Suppressor macrophage treated with lipopolysaccharide for 4 hours (primary cell): ENCODE results near the gene ZBED1.
"Not testable (repeated sequence)": the region's sequence is repeated elsewhere in the genome, so short reads cannot be mapped to it uniquely, and the experiment has no call there.

ENCODE experiments used
- DNase-seq: peaks from one replicate; pipeline ENCODE4 v3.0.0-alpha.2; 2020

ZBED1 gene

GRCh38 chrX:2471641-2472040, 29.1 kb downstream of the ZBED1 start:
- DNase-seq = no peak

- DNase-seq = not testable (repeated sequence)
Measured at GRCh38 chrX:2471126-2471525, 29.6 kb downstream of the ZBED1 start.

- DNase-seq = not testable (repeated sequence)
Measured at GRCh38 chrX:2469852-2470251, 30.9 kb downstream of the ZBED1 start.

GRCh38 chrX:2469196-2469685, 31.5 kb downstream of the ZBED1 start:
- DNase-seq = no peak

- DNase-seq = no peak
Measured at GRCh38 chrX:2468261-2469195, 32.2 kb downstream of the ZBED1 start.

- no peak for DNase-seq
Measured at GRCh38 chrX:2466876-2467656, 33.7 kb downstream of the ZBED1 start.

- no peak for DNase-seq
Measured at GRCh38 chrX:2464677-2465166, 36.1 kb downstream of the ZBED1 start.

- no peak for DNase-seq
Measured at GRCh38 chrX:2463973-2464676, 36.7 kb downstream of the ZBED1 start.

GRCh38 chrX:2463481-2463880, 37.3 kb downstream of the ZBED1 start:
- not testable (repeated sequence) for DNase-seq

GRCh38 chrX:2462780-2463179, 38.0 kb downstream of the ZBED1 start:
- no peak for DNase-seq

GRCh38 chrX:2462074-2462473, 38.7 kb downstream of the ZBED1 start:
- DNase-seq = no peak

GRCh38 chrX:2461711-2462016, 39.1 kb downstream of the ZBED1 start:
- no peak for DNase-seq

GRCh38 chrX:2460821-2461710, 39.7 kb downstream of the ZBED1 start:
- not testable (repeated sequence) for DNase-seq

GRCh38 chrX:2460048-2460447, 40.7 kb downstream of the ZBED1 start:
- DNase-seq = not testable (repeated sequence)

- DNase-seq = no peak
Measured at GRCh38 chrX:2458309-2458708, 42.5 kb downstream of the ZBED1 start.

- no peak for DNase-seq
Measured at GRCh38 chrX:2457289-2458133, 43.3 kb downstream of the ZBED1 start.

GRCh38 chrX:2456091-2456490, 44.7 kb downstream of the ZBED1 start:
- DNase-seq = not testable (repeated sequence)

- not testable (repeated sequence) for DNase-seq
Measured at GRCh38 chrX:2454620-2455019, 46.2 kb downstream of the ZBED1 start.

GRCh38 chrX:2452799-2453198, 48.0 kb downstream of the ZBED1 start:
- no peak for DNase-seq

GRCh38 chrX:2452317-2452784, 48.4 kb downstream of the ZBED1 start:
- no peak for DNase-seq
